K562 (cell line): ENCODE results near the gene INSL3.

Experiments
- EGR1 ChIP-seq: fragments of 450-650 bp; conservative IDR thresholded peaks from 2 replicates; pipeline ENCODE4 v1.6.1; 2017; ENCODE audit warnings: mild to moderate bottlenecking
- EP300 ChIP-seq: IDR thresholded peaks from 2 replicates; pipeline ENCODE4 v1.6.1; 2012; ENCODE audit warnings: low read length, improper control_type of control experiment
- HIVEP1 ChIP-seq: fragments of 250-450 bp; sonication (Bioruptor Pico); IDR thresholded peaks from 2 replicates; pipeline ENCODE4 v1.4.0; 2020; ENCODE audit warnings: mild to moderate bottlenecking
- JUNB ChIP-seq: fragments of 450-650 bp; formaldehyde crosslinking; conservative IDR thresholded peaks from 2 replicates; pipeline ENCODE4 v1.4.0; 2020; ENCODE audit warnings: mild to moderate bottlenecking
- KLF10 ChIP-seq: fragments of 250-450 bp; sonication (Bioruptor Pico); IDR thresholded peaks from 2 replicates; pipeline ENCODE4 v1.6.1; 2021; ENCODE audit warnings: matching md5 sums
- MAFK ChIP-seq: IDR thresholded peaks from 2 replicates; pipeline ENCODE4 v1.6.1; 2011; ENCODE audit warnings: low read length, improper control_type of control experiment
- MEF2D ChIP-seq: conservative IDR thresholded peaks from 2 replicates; pipeline ENCODE4 v1.6.1; 2016; ENCODE audit warnings: low read depth, missing genetic modification characterization, missing compliant biosample characterization
- NFYB ChIP-seq: IDR thresholded peaks from 2 replicates; pipeline ENCODE4 v1.6.1; 2011; ENCODE audit warnings: mild to moderate bottlenecking, moderate library complexity; ENCODE audit not compliant: insufficient read length; ENCODE audit errors: extremely low read depth
- POLR2A ChIP-seq: fragments of 450-650 bp; conservative IDR thresholded peaks from 2 replicates; pipeline ENCODE4 v1.6.1; 2016
- POLR2AphosphoS5 ChIP-seq: IDR thresholded peaks from 2 replicates; pipeline ENCODE4 v1.6.1; 2011; ENCODE audit warnings: mild to moderate bottlenecking, low read depth, low read length, moderate library complexity; ENCODE audit not compliant: control insufficient read depth, insufficient read depth
- TCF7 ChIP-seq: sonication (generic); IDR thresholded peaks from 2 replicates; pipeline ENCODE4 v1.6.1; 2016; ENCODE audit warnings: antibody characterized with exemption, borderline replicate concordance
- TCF7L2 ChIP-seq: fragments of 150-350 bp; IDR thresholded peaks from 2 replicates; pipeline ENCODE4 v1.6.1; 2016; ENCODE audit warnings: low read depth, mild to moderate bottlenecking, low read length, moderate library complexity
- TGIF2 ChIP-seq: sonication (generic); formaldehyde crosslinking; IDR thresholded peaks from 2 replicates; pipeline ENCODE4 v1.8.1; 2022; ENCODE audit warnings: mild to moderate bottlenecking, missing genetic modification reagents, moderate library complexity

DNA sequence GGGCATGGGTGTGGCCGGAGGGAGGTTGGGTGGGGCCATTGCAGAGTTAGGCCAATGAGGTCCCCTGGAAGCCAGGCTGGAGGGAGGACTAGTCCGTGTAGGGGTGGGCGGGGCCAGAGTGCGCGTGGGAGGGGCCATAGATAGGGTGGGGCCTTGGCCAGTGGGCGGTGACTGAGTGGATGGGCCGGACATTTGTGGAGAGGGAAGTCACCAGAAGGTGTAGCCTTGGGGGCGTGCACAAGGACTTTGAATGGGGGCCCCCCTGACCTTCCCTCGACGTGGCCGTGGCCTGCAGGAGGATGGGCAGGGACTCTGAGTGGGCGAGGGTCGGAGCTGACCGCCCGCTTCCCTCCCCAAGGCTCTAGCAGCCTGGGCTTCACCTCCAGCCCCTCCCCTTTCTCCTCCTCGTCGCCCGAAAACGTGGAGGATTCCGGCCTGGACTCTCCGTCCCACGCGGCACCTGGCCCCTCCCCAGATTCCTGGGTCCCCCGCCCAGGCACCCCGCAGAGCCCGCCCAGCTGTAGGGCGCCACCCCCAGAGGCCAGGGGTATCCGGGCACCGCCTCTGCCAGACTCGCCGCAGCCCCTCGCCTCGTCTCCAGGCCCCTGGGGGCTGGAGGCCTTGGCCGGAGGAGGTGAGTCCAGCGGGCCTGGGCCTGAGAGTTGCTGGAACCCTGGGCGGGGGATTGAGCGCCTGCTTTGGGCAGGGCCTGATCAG lies 42.9 kb downstream of the INSL3 start:
- TF ChIP-seq MEF2D (tag), result no peak
- no peak for TF ChIP-seq TGIF2 (CRISPR knock-in tag)
- TF ChIP-seq EP300, result no peak
- TF ChIP-seq POLR2A, result 0 out of 2 replicates have a peak, but pooled peaks have one; percentile 19
- TF ChIP-seq TCF7L2, result no peak
- TF ChIP-seq NFYB, result no peak
- no peak for TF ChIP-seq KLF10
- TF ChIP-seq MAFK, result no peak
- TF ChIP-seq HIVEP1, result no peak
- no peak for TF ChIP-seq JUNB (CRISPR knock-in tag)
- TF ChIP-seq EGR1, result peak; percentile 54
- TF ChIP-seq TCF7, result no peak
- TF ChIP-seq POLR2AphosphoS5, result no peak
